ENCODE measurements around the gene CRADD.
"Not testable (repeated sequence)": the region's sequence is repeated elsewhere in the genome, so short reads cannot be mapped to it uniquely, and the experiment has no call there.

Gene CRADD

GRCh38 chr12:93924367-93924766 is 247.2 kb downstream of the CRADD start:
- H3K27ac Mint-ChIP-seq, result peak overlapping the region; percentile 42
- H3K27me3 Mint-ChIP-seq, result peaks cover 3% of the 10 kb centered on the region
- H3K9me3 Mint-ChIP-seq, result peaks cover 25% of the 10 kb centered on the region
- CTCF ChIA-PET, result no interaction called here
- H3K4me1 Mint-ChIP-seq, result peaks cover 26% of the 10 kb centered on the region
- no peak overlapping the region for H3K4me3 Mint-ChIP-seq
- no peak for DNase-seq
- peaks cover 13% of the 10 kb centered on the region for H3K36me3 Mint-ChIP-seq

DNA sequence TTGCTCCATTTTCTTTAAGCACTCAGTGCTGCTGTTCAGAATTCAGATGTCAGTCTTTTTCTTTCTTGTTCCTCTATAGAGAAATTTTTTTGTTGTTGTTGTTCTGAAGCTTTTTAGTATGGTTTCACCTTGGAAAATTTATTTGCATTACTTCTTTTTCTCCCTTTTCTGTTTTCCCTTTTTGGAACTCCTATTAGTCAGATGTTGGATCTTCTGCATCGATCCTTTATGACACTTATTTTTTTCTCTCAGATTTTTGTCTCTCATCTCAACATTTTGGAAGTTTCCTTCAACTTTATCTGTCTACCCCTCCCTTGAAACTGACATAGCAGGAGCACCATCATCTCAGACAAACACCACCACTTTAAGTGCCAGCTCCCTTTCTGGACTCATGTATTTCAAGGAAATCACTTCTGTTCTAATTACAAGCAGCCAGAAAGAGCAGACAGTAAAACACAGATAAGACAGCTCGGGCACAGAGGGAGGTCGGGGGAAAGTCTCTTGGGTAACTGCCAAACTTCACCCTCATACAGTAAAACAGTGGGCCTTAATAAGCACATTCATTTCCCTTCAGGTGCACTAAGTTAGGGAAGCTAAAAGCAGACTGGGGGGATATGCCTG is 248.5 kb downstream of the CRADD start:
- H3K27me3 Mint-ChIP-seq, result peaks cover 3% of the 10 kb centered on the region
- H3K36me3 Mint-ChIP-seq, result peaks cover 13% of the 10 kb centered on the region
- H3K4me1 Mint-ChIP-seq, result peaks cover 26% of the 10 kb centered on the region
- no peak overlapping the region for H3K4me3 Mint-ChIP-seq
- CTCF ChIA-PET, result interaction anchor here (0.7 kb wide), 1 partner anchor 529 kb away, joined by 3 read pairs; no protein-coding TSS in a partner anchor
- no peak for DNase-seq
- no peak overlapping the region for H3K27ac Mint-ChIP-seq
- peaks cover 25% of the 10 kb centered on the region for H3K9me3 Mint-ChIP-seq

DNA sequence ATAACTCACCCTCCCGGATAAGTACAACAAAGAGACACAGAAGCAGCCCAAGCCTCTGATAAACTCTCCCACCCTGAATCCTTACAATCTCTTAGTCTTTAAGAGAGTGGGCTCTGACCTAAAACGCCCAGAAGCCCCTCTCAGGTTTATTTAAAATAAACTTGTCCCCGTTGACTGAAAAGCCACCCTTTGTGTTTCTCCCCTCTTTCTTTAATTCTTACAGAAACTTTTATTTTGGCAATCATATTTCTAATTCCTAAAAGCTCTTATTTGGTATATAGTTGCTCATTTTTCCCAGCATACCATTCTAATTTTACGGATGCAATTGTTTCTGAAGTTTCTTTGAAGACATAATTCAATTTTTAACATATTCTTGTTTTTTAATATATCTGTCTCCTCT is 249.1 kb downstream of the CRADD start:
- Mint-ChIP-seq H3K27ac (no peak overlapping the region), H3K36me3 (peaks cover 13% of the 10 kb centered on the region), H3K9me3 (peaks cover 25% of the 10 kb centered on the region), H3K27me3 (peaks cover 3% of the 10 kb centered on the region), H3K4me3 (no peak overlapping the region), H3K4me1 (peaks cover 26% of the 10 kb centered on the region)
- CTCF ChIA-PET, result no interaction called here
- no peak for DNase-seq

DNA sequence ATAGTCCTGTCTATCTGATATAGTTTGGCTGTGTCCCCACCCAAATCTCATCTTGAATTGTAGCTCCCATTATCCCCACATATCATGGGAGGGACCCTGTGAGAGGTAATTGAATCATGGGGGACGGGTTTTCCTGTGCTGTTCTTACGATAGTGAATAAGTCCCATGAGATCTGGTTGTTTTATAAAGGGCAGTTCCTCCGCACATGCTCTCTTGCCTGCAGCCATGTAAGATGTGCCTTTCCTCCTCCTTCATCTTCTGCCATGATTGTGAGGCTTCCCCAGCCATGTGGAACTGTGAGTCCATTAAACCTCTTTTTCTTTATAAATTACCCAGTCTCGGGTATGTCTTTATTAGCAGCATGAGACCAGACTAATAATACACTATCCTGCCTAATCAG is 251.9 kb downstream of the CRADD start:
- peaks cover 16% of the 10 kb centered on the region for H3K36me3 Mint-ChIP-seq
- peaks cover 27% of the 10 kb centered on the region for H3K9me3 Mint-ChIP-seq
- DNase-seq, H3K27ac Mint-ChIP-seq, H3K4me3 Mint-ChIP-seq, H3K27me3 Mint-ChIP-seq, CTCF ChIA-PET: not testable (repeated sequence)
- H3K4me1 Mint-ChIP-seq, result peaks cover 13% of the 10 kb centered on the region

- Mint-ChIP-seq H3K36me3 (peaks cover 9% of the 10 kb centered on the region), H3K4me1 (peaks cover 5% of the 10 kb centered on the region), H3K27me3 (peaks cover 9% of the 10 kb centered on the region), H3K27ac (no peak overlapping the region), H3K9me3 (peaks cover 34% of the 10 kb centered on the region), H3K4me3 (no peak overlapping the region)
- no peak for DNase-seq
- CTCF ChIA-PET, result no interaction called here
Observed at GRCh38 chr12:93937812-93938211, 260.6 kb downstream of the CRADD start.

DNA sequence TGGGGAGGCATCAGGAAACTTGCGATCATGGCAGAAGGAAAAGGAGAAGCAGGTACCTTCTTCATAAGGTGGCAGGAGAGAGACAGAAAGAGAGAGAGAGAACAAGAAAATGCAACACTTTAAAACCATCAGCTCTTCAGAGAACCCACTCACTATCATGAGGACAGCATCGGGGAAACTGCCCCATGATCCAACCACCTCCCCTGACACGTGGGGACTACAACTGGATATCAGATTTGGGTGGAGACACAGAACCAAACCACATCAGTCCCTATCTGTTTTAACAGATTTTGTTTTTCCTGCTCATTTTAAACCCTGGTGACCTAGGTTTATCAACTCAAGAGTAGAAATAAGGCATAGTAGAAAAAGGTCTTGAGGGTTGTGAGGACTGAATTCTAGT is 261.1 kb downstream of the CRADD start:
- peaks cover 9% of the 10 kb centered on the region for H3K36me3 Mint-ChIP-seq
- no peak for DNase-seq
- H3K27me3 Mint-ChIP-seq, result peaks cover 10% of the 10 kb centered on the region
- no peak overlapping the region for H3K27ac Mint-ChIP-seq
- peaks cover 33% of the 10 kb centered on the region for H3K9me3 Mint-ChIP-seq
- no peak overlapping the region for H3K4me3 Mint-ChIP-seq
- peaks cover 5% of the 10 kb centered on the region for H3K4me1 Mint-ChIP-seq
- CTCF ChIA-PET, result no interaction called here

DNA sequence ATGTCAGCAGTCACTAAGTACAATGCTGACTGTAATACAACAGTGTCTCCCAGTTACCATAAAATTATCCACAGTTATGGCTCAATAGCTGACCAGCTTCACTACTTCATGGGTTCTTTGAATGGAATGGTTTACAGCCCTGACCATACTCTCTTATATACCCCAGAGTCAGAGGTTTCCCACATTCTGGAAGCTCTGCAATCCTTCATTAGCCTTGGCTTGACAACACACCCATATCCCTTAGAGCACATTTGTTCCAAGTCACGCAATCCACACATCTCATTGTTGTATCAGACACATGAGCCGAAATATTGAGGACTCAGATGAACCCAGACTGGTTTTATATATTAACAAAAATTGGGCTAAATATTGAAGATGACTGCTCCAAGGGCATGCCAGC is 261.8 kb downstream of the CRADD start:
- Mint-ChIP-seq H3K4me1 (peaks cover 5% of the 10 kb centered on the region), H3K4me3 (no peak overlapping the region), H3K27me3 (peaks cover 8% of the 10 kb centered on the region), H3K9me3 (peaks cover 32% of the 10 kb centered on the region), H3K27ac (no peak overlapping the region), H3K36me3 (peaks cover 7% of the 10 kb centered on the region)
- no peak for DNase-seq
- CTCF ChIA-PET, result no interaction called here

DNA sequence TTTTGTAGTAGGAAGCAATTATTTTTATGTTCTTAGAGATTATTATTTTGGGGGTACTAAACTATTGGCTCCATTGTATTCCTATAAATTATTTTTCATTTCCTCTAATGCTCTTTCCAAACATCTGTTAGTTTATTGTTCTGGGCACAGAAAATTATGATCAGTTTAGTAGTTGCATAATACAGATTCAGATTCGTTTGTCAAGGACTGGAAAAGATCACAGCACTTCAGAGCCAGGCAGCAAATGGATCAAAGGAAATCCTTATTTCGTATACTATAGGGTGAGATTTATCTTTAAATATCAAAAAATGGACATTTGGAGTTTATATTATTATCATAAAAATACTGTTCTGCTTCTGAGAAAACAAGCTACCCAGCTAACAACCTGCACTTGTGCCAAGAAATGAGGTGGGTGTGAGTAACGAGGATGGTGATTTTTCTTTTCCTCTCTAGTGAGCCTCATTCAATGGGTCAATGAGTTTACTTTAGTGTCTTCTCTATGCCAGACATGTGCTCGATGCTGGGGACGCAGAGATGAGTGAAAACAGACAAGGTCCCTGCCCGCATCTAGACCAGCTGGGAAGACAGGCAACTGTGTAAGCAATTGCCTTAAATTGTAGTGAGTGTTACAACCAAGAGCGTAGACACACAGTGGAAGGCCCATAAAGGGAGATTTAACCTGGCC is 262.6 kb downstream of the CRADD start:
- peaks cover 5% of the 10 kb centered on the region for H3K4me1 Mint-ChIP-seq
- DNase-seq, result no peak
- peaks cover 6% of the 10 kb centered on the region for H3K36me3 Mint-ChIP-seq
- CTCF ChIA-PET, result no interaction called here
- H3K9me3 Mint-ChIP-seq, result peaks cover 29% of the 10 kb centered on the region
- peaks cover 8% of the 10 kb centered on the region for H3K27me3 Mint-ChIP-seq
- H3K27ac Mint-ChIP-seq, result no peak overlapping the region
- no peak overlapping the region for H3K4me3 Mint-ChIP-seq

DNA sequence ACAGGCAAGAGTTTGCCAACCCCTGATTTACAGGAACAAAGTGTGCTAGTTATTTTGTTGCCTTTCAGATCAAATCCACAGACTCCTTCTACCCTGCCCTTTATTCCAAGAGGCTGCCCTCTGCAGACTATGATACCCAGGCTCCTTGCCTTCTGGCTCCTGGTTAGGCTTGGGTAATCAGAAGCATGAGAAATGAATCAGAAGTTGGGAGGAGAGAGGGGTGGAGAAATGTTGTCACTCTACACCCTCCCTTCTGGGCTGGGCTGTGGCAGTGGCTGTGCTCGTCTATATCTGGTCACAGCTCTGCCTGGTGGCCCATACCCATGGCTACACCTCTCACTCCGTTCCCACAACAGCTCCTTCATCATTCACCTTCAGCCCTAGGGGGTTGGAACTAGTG is 266.6 kb downstream of the CRADD start:
- H3K27me3 Mint-ChIP-seq, result peaks cover 12% of the 10 kb centered on the region
- peaks cover 2% of the 10 kb centered on the region for H3K4me1 Mint-ChIP-seq
- no peak for DNase-seq
- H3K9me3 Mint-ChIP-seq, result peaks cover 2% of the 10 kb centered on the region
- CTCF ChIA-PET, result no interaction called here
- H3K4me3 Mint-ChIP-seq, result no peak overlapping the region
- H3K27ac Mint-ChIP-seq, result no peak overlapping the region
- peaks cover 3% of the 10 kb centered on the region for H3K36me3 Mint-ChIP-seq

GRCh38 chr12:93944201-93944600 is 267.0 kb downstream of the CRADD start:
- Mint-ChIP-seq H3K36me3 (peaks cover 3% of the 10 kb centered on the region), H3K9me3 (peaks cover 4% of the 10 kb centered on the region), H3K4me1 (peaks cover 2% of the 10 kb centered on the region), H3K27ac (no peak overlapping the region), H3K4me3 (no peak overlapping the region), H3K27me3 (peaks cover 12% of the 10 kb centered on the region)
- CTCF ChIA-PET, result interaction anchor here (0.8 kb wide), 1 partner anchor 12 kb away, joined by 3 read pairs; no protein-coding TSS in a partner anchor
- DNase-seq, result no peak
